Measurements from ENCODE around the gene FOXP1. TPM values are rescaled to one million over a fixed set of nuclear protein-coding genes. Genes with fewer than 3 reads are reported as not detected.

The FOXP1 gene
- total RNA-seq, 1 donor from 2014 or later: 113 TPM

DNA sequence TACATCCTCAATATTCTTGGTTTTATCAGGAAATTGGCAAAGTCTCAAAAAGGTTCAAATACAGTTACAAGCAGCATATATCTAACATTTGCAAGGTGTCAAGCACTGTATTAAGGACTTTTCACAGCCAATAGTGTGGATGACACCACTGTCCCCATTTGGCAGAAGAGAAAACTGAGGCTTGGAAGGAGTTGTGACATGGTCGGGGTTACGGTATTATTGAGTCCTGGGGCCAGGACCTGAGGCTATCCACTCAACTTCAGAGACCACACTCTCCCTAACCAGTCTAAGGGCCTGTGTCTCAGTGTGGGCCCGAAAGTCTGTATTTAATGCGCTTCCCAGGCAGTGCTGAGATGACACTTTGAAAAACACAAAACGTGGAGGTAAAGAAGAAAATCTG lies 99.1 kb downstream of the FOXP1 start:
- Mint-ChIP-seq H3K4me1 (ENCODE audit: unreplicated experiment) (peaks cover 5% of the 10 kb centered on the region), H3K4me3 (no peak overlapping the region), H3K36me3 (peaks cover 12% of the 10 kb centered on the region), H3K9me3 (no peaks in the 10 kb centered on the region), H3K27ac (no peak overlapping the region), H3K27me3 (no peaks in the 10 kb centered on the region)
- TF ChIP-seq, protein P1, sequence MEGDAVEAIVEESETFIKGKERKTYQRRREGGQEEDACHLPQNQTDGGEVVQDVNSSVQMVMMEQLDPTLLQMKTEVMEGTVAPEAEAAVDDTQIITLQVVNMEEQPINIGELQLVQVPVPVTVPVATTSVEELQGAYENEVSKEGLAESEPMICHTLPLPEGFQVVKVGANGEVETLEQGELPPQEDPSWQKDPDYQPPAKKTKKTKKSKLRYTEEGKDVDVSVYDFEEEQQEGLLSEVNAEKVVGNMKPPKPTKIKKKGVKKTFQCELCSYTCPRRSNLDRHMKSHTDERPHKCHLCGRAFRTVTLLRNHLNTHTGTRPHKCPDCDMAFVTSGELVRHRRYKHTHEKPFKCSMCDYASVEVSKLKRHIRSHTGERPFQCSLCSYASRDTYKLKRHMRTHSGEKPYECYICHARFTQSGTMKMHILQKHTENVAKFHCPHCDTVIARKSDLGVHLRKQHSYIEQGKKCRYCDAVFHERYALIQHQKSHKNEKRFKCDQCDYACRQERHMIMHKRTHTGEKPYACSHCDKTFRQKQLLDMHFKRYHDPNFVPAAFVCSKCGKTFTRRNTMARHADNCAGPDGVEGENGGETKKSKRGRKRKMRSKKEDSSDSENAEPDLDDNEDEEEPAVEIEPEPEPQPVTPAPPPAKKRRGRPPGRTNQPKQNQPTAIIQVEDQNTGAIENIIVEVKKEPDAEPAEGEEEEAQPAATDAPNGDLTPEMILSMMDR (conservative IDR thresholded peaks at IDR 0.05): no peak
- DNase-seq (ENCODE audit: extremely low spot score, unreplicated experiment): no peak

DNA sequence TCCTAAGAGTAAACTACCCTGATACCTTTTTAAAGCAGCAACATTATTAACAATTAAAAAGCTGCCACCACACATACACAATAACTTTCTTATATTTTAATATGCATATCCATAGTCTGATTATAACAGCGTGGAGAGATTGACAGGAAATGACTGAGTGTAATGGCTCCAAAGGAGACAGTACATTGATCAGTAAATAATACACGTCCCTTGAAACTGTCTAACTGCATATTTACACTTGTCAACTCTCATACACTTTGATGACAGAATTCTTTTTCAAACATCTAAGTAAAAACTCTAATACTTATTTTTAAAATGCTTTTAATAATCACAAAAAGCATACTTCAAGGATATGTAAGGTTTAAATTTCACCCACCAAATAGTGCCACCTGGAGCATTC lies 99.5 kb downstream of the FOXP1 start:
- Mint-ChIP-seq H3K4me1 (ENCODE audit: unreplicated experiment) (peaks cover 5% of the 10 kb centered on the region), H3K27me3 (no peaks in the 10 kb centered on the region), H3K4me3 (no peak overlapping the region), H3K9me3 (no peaks in the 10 kb centered on the region), H3K27ac (no peak overlapping the region), H3K36me3 (peaks cover 12% of the 10 kb centered on the region)
- TF ChIP-seq, protein P1 (conservative IDR thresholded peaks at IDR 0.05): no peak
- no peak for DNase-seq (ENCODE audit: extremely low spot score, unreplicated experiment)

DNA sequence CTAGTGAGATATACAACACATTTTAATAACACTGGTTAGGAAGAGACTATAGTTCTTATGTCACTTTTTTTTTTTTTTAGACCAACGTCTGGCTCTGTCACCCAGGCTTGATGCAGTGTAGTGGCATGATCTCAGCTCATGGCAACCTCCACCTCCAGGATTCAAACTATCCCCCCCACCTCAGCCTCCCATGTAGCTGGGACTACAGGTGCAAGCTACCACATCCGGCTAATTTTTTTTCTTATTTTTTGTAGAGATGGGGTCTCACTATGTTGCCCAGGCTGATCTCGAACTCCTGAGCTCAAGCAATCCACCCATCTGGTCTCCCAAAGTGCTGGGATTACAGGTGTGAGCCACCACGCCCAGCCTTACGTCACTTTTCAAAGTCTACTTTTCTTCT lies 100.8 kb downstream of the FOXP1 start:
- Mint-ChIP-seq H3K4me3 (no peak overlapping the region), H3K4me1 (ENCODE audit: unreplicated experiment) (peaks cover 5% of the 10 kb centered on the region), H3K9me3 (no peaks in the 10 kb centered on the region), H3K27ac (no peak overlapping the region), H3K27me3 (no peaks in the 10 kb centered on the region), H3K36me3 (peaks cover 13% of the 10 kb centered on the region)
- DNase-seq (ENCODE audit: extremely low spot score, unreplicated experiment): no peak
- TF ChIP-seq, protein P1 (conservative IDR thresholded peaks at IDR 0.05): no peak

DNA sequence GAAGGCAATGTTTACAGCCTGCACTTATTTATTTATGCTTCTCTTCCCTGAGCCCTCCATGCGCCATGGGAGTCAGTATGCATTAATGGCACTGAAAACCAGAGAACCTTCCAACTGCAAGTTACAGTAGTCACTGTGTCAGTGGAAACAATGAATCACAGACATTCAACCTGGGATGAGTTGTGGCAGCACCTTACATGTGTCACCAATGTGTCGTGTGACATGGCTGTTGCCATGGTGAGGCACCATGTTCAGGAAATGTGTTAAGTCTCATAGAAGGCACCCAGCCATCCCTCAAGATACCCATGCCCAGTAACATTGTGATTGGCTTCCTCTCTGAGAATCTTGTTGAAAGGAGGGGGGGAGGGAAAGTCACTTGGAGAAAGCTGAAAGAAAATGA lies 105.0 kb downstream of the FOXP1 start:
- Mint-ChIP-seq H3K27me3 (no peaks in the 10 kb centered on the region), H3K27ac (no peak overlapping the region), H3K4me3 (no peak overlapping the region), H3K36me3 (peaks cover 26% of the 10 kb centered on the region), H3K9me3 (peaks cover 6% of the 10 kb centered on the region), H3K4me1 (ENCODE audit: unreplicated experiment) (no peaks in the 10 kb centered on the region)
- TF ChIP-seq, protein P1 (conservative IDR thresholded peaks at IDR 0.05): no peak
- DNase-seq (ENCODE audit: extremely low spot score, unreplicated experiment): no peak

DNA sequence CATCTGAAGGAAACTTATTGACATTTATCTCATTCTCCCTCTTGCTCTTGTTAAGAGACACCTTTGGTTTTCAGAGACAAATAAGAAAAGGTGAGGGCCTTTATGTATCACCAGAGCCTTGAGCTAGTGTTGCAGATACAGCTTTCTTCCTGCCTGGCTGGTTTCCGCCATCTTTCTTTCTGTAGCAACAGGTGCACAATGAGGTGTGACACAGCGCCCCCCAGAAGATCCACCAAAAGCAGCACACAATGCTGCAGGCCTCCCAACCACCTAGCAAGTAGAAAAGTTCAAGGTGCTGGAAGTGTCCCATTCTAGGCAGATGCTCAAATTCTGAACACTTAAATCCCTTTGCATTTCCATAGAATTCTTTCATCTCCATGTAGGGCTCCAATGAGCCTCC lies 106.6 kb downstream of the FOXP1 start:
- Mint-ChIP-seq H3K27ac (no peak overlapping the region), H3K9me3 (peaks cover 13% of the 10 kb centered on the region), H3K36me3 (peaks cover 27% of the 10 kb centered on the region), H3K27me3 (no peaks in the 10 kb centered on the region), H3K4me3 (no peak overlapping the region), H3K4me1 (ENCODE audit: unreplicated experiment) (no peaks in the 10 kb centered on the region)
- no peak for DNase-seq (ENCODE audit: extremely low spot score, unreplicated experiment)
- TF ChIP-seq, protein P1 (conservative IDR thresholded peaks at IDR 0.05): no peak

DNA sequence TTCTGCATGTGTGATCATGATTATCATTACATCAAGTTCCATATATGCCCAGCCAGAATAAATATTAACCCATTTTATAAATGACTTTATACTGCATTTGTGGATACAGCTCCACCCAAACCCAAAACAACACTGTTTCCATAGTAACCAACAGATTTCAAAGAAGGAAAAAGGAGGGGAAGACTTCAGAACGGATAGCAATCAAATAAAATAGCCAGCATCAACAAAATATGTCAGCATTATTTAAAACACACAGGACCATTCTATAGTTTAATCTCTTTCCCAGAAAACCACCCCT lies 114.4 kb downstream of the FOXP1 start:
- Mint-ChIP-seq H3K4me1 (ENCODE audit: unreplicated experiment) (peaks cover 21% of the 10 kb centered on the region), H3K27me3 (no peaks in the 10 kb centered on the region), H3K4me3 (no peak overlapping the region), H3K36me3 (peaks cover 18% of the 10 kb centered on the region), H3K9me3 (peaks cover 12% of the 10 kb centered on the region), H3K27ac (no peak overlapping the region)
- DNase-seq (ENCODE audit: extremely low spot score, unreplicated experiment): no peak
- TF ChIP-seq, protein P1 (conservative IDR thresholded peaks at IDR 0.05): no peak

All from type B pancreatic cell (in vitro differentiated cells).